ENCODE data around the gene MTMR2. TPM values are rescaled to one million over a fixed set of nuclear protein-coding genes. Genes with fewer than 3 reads are reported as not detected.

Gene MTMR2
- total and polyA plus RNA-seq, 10 of the 15 experiments (the other 5 are each of a cell fraction or from before 2014, with no cell fraction given) = 7.6 to 46.6 (median 22.5) TPM

DNA sequence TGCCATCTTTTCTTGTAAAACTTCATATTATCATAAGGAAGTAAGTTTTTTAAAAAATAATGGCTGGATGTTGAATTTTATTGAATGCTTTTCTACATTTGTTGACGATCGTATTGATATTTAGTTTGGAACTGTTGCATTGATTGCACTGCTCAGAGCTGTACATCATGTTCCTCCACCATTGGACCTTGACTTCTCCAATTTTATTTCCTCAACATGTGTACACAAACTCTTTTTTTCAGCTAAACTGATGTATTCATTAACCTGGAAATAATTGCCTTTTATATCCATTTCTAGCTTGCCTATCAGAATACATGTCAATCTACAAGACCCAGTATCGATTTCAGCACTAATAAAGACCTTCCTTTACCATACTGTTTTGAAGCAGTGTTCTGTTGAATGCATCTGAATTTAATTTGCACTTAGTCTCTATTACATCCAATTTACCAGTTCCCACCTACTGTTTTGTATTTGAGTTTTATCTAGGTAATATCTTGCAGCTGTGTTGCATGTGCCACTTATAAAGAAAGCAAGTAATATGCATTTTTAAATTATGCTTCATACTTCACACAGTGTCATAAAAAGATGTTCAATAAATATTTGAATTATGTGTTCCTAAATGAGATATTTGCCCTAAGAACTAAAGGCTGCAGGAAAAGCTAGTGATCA, 128.1 kb downstream of the MTMR2 start:
- DNase-seq (ENCODE audit: low read depth, low spot score) (no peak), FAIRE-seq (no peak), ATAC-seq (no peak)
- ChIA-PET RAD21 (ENCODE audit: unreplicated experiment) (interaction anchor here (0.7 to 1.6 kb wide), 3 partner anchors 101 to 629 kb away, joined by 3 read pairs; no protein-coding TSS in a partner anchor), SMC1A (ENCODE audit: uncharacterized antibody, unreplicated experiment) (interaction anchor here (0.6 to 1.8 kb wide), 8 partner anchors 17 to 823 kb away, joined by 3 to 7 read pairs (median 3); no protein-coding TSS in a partner anchor), CTCF (interaction anchor here (0.8 to 1.2 kb wide), 3 partner anchors 31 to 100 kb away, joined by 3 read pairs; no protein-coding TSS in a partner anchor), POLR2A (interaction anchor here (1.3 kb wide), 1 partner anchor 12 kb away, joined by 3 read pairs; no protein-coding TSS in a partner anchor)
- Histone ChIP-seq H3K27me3 (replicated peaks in 1 of 2; ENCODE audit: control insufficient read depth in 2 of 2, insufficient read depth in 2 of 2, low read length in 1 of 2) (no peaks in the 10 kb centered on the region), H3K27ac (ENCODE audit: control insufficient read depth, insufficient read depth) (no peak overlapping the region), H2AFZ (ENCODE audit: control insufficient read depth, low read depth, low read length) (no peak overlapping the region), H3K9me3 (replicated peaks; ENCODE audit: control insufficient read depth, insufficient read depth, low read length) (no peaks in the 10 kb centered on the region), H3K36me3 (ENCODE audit: control insufficient read depth in 2 of 2, insufficient read depth in 2 of 2, low read length in 1 of 2) (peaks cover 0 to 5% of the 10 kb centered on the region in 2 experiments; a peak in 1 of 4 replicates), H3K4me2 (ENCODE audit: control insufficient read depth, insufficient read depth) (no peak overlapping the region), H3K4me1 (ENCODE audit: control insufficient read depth, insufficient read depth, low read length) (0 out of 2 replicates have a peak, but pooled peaks cover 3% of the 10 kb centered on the region), H3K9ac (ENCODE audit: control insufficient read depth, insufficient read depth, low read length) (no peak overlapping the region), H4K20me1 (ENCODE audit: control insufficient read depth, insufficient read depth) (no peaks in the 10 kb centered on the region), H3K4me3 (0 out of 2 replicates have a peak overlapping the region, but pooled peaks have one; percentile 8), H3K79me2 (ENCODE audit: control insufficient read depth, insufficient read depth, low read length) (peaks cover 68% of the 10 kb centered on the region)
- 98% methylated on average over 3 of the region's 3 CpGs for WGBS (ENCODE audit: insufficient coverage, insufficient replicate concordance, low lambda C conversion rate, missing lambda C conversion rate)
- intact Hi-C loops (cut with micrococcal nuclease; ENCODE audit: unreplicated experiment) (no loop called here), in situ Hi-C loops (cut with MboI) (no loop called here)
- no peak for TF ChIP-seq NRF1 (conservative IDR thresholded peaks at IDR 0.05; ENCODE audit: low read depth, low read length)
- no peak for TF ChIP-seq ATF7 (IDR thresholded peaks at IDR 0.05; ENCODE audit: low read depth)
- no TSS peak for BruUV-seq (replicated peaks)

DNA sequence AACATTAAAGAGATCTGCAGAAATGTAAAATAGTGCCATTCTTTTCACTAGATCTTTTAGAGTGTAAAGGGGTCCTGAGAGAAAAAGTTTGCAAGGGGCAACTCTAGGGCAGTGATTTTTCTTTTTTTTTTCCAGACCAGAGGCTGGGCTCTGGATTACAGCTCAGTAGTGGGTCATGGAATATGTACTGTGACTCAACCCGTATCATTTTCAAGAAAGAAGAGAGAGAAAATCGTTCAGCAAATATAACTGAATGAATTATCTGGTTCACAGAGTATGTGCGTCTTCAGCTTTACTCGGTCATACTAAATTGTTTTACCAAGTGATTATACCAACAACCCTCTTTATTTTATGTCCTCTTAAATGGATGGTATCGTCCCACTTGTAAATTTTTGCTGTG, 129.8 kb downstream of the MTMR2 start:
- WGBS (ENCODE audit: insufficient coverage, insufficient replicate concordance, low lambda C conversion rate, missing lambda C conversion rate) = 99% methylated on average over 5 of the region's 5 CpGs
- H3K4me2 ChIP-seq (ENCODE audit: control insufficient read depth, insufficient read depth) = peak overlapping the region; percentile 17; the same call in 1 of the 2 replicates
- DNase-seq (ENCODE audit: low read depth, low spot score) (no peak), FAIRE-seq (no peak), ATAC-seq (no peak)
- in situ Hi-C loops (cut with MboI) = loop anchor here (5.0 kb wide), 1 partner anchor 593 kb away; the partner anchor contains the start of gene CCDC82
- ChIA-PET POLR2A (interaction anchor here (0.6 to 1.5 kb wide), 2 partner anchors 61 to 642 kb away, joined by 3 to 5 read pairs; no protein-coding TSS in a partner anchor), CTCF (no interaction called here), RAD21 (ENCODE audit: unreplicated experiment) (no interaction called here), SMC1A (ENCODE audit: uncharacterized antibody, unreplicated experiment) (interaction anchor here (0.6 to 1.4 kb wide), 5 partner anchors 18 to 261 kb away, joined by 3 read pairs; no protein-coding TSS in a partner anchor)
- intact Hi-C loops (cut with micrococcal nuclease; ENCODE audit: unreplicated experiment) = loop anchor here (5.0 kb wide), 2 partner anchors 128 to 633 kb away; partner anchors contain the start of gene MTMR2
- no peaks in the 10 kb centered on the region for H4K20me1 ChIP-seq (ENCODE audit: control insufficient read depth, insufficient read depth)
- H3K79me2 ChIP-seq (ENCODE audit: control insufficient read depth, insufficient read depth, low read length) = peaks cover 74% of the 10 kb centered on the region
- H3K4me3 ChIP-seq = 0 out of 2 replicates have a peak overlapping the region, but pooled peaks have one; percentile 41
- H3K9ac ChIP-seq (ENCODE audit: control insufficient read depth, insufficient read depth, low read length) = no peak overlapping the region
- no TSS peak for BruUV-seq (replicated peaks)
- no peaks in the 10 kb centered on the region; a peak in 1 of 4 replicates for H3K36me3 ChIP-seq (ENCODE audit: control insufficient read depth in 2 of 2, insufficient read depth in 2 of 2, low read length in 1 of 2)
- H3K27ac ChIP-seq (ENCODE audit: control insufficient read depth, insufficient read depth) = no peak overlapping the region
- H3K9me3 ChIP-seq (replicated peaks; ENCODE audit: control insufficient read depth, insufficient read depth, low read length) = no peaks in the 10 kb centered on the region
- TF ChIP-seq NR2C1 (IDR thresholded peaks at IDR 0.05) = no peak
- no peak for TF ChIP-seq CREM (IDR thresholded peaks at IDR 0.05; ENCODE audit: low read depth)
- TF ChIP-seq SUZ12 (IDR thresholded peaks at IDR 0.05; ENCODE audit: unreplicated experiment) = no peak
- TF ChIP-seq, protein P1, sequence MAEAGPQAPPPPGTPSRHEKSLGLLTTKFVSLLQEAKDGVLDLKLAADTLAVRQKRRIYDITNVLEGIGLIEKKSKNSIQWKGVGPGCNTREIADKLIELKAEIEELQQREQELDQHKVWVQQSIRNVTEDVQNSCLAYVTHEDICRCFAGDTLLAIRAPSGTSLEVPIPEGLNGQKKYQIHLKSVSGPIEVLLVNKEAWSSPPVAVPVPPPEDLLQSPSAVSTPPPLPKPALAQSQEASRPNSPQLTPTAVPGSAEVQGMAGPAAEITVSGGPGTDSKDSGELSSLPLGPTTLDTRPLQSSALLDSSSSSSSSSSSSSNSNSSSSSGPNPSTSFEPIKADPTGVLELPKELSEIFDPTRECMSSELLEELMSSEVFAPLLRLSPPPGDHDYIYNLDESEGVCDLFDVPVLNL (IDR thresholded peaks at IDR 0.05; ENCODE audit: low read depth, low read length) = no peak
- TF ChIP-seq, protein P2, sequence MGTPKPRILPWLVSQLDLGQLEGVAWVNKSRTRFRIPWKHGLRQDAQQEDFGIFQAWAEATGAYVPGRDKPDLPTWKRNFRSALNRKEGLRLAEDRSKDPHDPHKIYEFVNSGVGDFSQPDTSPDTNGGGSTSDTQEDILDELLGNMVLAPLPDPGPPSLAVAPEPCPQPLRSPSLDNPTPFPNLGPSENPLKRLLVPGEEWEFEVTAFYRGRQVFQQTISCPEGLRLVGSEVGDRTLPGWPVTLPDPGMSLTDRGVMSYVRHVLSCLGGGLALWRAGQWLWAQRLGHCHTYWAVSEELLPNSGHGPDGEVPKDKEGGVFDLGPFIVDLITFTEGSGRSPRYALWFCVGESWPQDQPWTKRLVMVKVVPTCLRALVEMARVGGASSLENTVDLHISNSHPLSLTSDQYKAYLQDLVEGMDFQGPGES (IDR thresholded peaks at IDR 0.05) = no peak
- TF ChIP-seq CBX5 (IDR thresholded peaks at IDR 0.05; ENCODE audit: low read depth) = no peak
- no peak for TF ChIP-seq PAX5 (IDR thresholded peaks at IDR 0.05; ENCODE audit: borderline replicate concordance, low read depth, low read length)
- TF ChIP-seq SMAD1 (IDR thresholded peaks at IDR 0.05; ENCODE audit: low read depth, partially characterized antibody) = no peak
- TF ChIP-seq ZBED1 (IDR thresholded peaks at IDR 0.05; ENCODE audit: borderline replicate concordance) = no peak
- TF ChIP-seq NFXL1 (IDR thresholded peaks at IDR 0.05; ENCODE audit: borderline replicate concordance) = no peak
- no peak for TF ChIP-seq CBFB (IDR thresholded peaks at IDR 0.05; ENCODE audit: low read depth)
- TF ChIP-seq CHD1 (IDR thresholded peaks at IDR 0.05; ENCODE audit: low read depth, low read length) = no peak
- no peaks in the 10 kb centered on the region for H3K27me3 ChIP-seq (replicated peaks in 1 of 2; ENCODE audit: control insufficient read depth in 2 of 2, insufficient read depth in 2 of 2, low read length in 1 of 2)
- 0 out of 2 replicates have a peak, but pooled peaks cover 3% of the 10 kb centered on the region for H3K4me1 ChIP-seq (ENCODE audit: control insufficient read depth, insufficient read depth, low read length)
- no peak overlapping the region for H2AFZ ChIP-seq (ENCODE audit: control insufficient read depth, low read depth, low read length)
